Liver (tissue), 9 donors: Measurements from ENCODE around the gene PRKACA. TPM values are rescaled to one million over a fixed set of nuclear protein-coding genes. Genes with fewer than 3 reads are reported as not detected.

Experiments
- DNase-seq: peaks from one replicate; pipeline ENCODE4 v3.0.0-alpha.2; 2017; ENCODE audit warnings: low spot score
- H3K27ac ChIP-seq, 2 donors: one replicate each; pipeline ENCODE4 v1.7.0; 2013; ENCODE audit warnings: inconsistent platforms in 2 of 2, low read length in 2 of 2, control low read depth in 1 of 2, low read depth in 1 of 2, mild to moderate bottlenecking in 1 of 2
- H3K27me3 ChIP-seq, 4 donors: one replicate each; pipeline versions ENCODE4 v1.6.1 to v1.7.0; 2013; ENCODE audit warnings: low read length in 3 of 4, inconsistent platforms in 1 of 4, mild to moderate bottlenecking in 1 of 4, moderate library complexity in 1 of 4; ENCODE audit not compliant: control insufficient read depth in 4 of 4, insufficient read depth in 4 of 4
- H3K36me3 ChIP-seq, 4 donors: one replicate each; pipeline versions ENCODE4 v1.6.1 to v1.7.0; 2013; ENCODE audit warnings: low read length in 3 of 4, mild to moderate bottlenecking in 3 of 4, low read depth in 1 of 4, moderate library complexity in 1 of 4; ENCODE audit not compliant: control insufficient read depth in 4 of 4, insufficient read depth in 3 of 4
- H3K4me1 ChIP-seq, 4 donors: one replicate each; pipeline versions ENCODE4 v1.6.1 to v1.7.0; 2013; ENCODE audit warnings: low read length in 3 of 4, mild to moderate bottlenecking in 3 of 4, moderate library complexity in 1 of 4; ENCODE audit not compliant: control insufficient read depth in 4 of 4, insufficient read depth in 4 of 4
- H3K4me3 ChIP-seq, 3 donors: one replicate each; pipeline versions ENCODE4 v1.6.1 to v1.7.0; 2013; ENCODE audit warnings: low read length in 3 of 3, control low read depth in 1 of 3, low read depth in 1 of 3, mild to moderate bottlenecking in 1 of 3
- H3K9ac ChIP-seq, 2 donors: one replicate each; pipeline ENCODE4 v1.7.0; 2013; ENCODE audit warnings: low read length in 2 of 2, mild to moderate bottlenecking in 2 of 2, moderate library complexity in 2 of 2, control low read depth in 1 of 2, low read depth in 1 of 2
- H3K9me3 ChIP-seq, 4 donors: one replicate each; pipeline versions ENCODE4 v1.6.1 to v1.7.0; 2013; ENCODE audit warnings: low read length in 3 of 4; ENCODE audit not compliant: control insufficient read depth in 4 of 4
- ATF3 ChIP-seq: IDR thresholded peaks from 2 replicates; pipeline ENCODE4 v1.6.1; 2016; ENCODE audit warnings: antibody characterized with exemption
- EGR1 ChIP-seq, 2 donors: IDR thresholded peaks; 2 replicates each; pipeline ENCODE4 v1.6.1; 2016 to 2018; ENCODE audit warnings: antibody characterized with exemption in 2 of 2, low read depth in 2 of 2
- FOXA1 ChIP-seq: IDR thresholded peaks from 2 replicates; pipeline ENCODE4 v1.6.1; 2016; ENCODE audit warnings: antibody characterized with exemption
- FOXA2 ChIP-seq: IDR thresholded peaks from 2 replicates; pipeline ENCODE4 v1.6.1; 2016; ENCODE audit warnings: antibody characterized with exemption
- GABPA ChIP-seq, 2 donors: IDR thresholded peaks in 1 of 2; conservative IDR thresholded peaks in 1 of 2; 2 replicates each; pipeline ENCODE4 v1.6.1; 2016; ENCODE audit warnings: antibody characterized with exemption in 2 of 2, mild to moderate bottlenecking in 1 of 2, moderate library complexity in 1 of 2
- HNF4A ChIP-seq, 2 donors: conservative IDR thresholded peaks; 2 replicates each; pipeline ENCODE4 v1.6.1; 2016; ENCODE audit warnings: antibody characterized with exemption in 2 of 2, mild to moderate bottlenecking in 2 of 2
- HNF4G ChIP-seq: IDR thresholded peaks from 2 replicates; pipeline ENCODE4 v1.6.1; 2016; ENCODE audit warnings: antibody characterized with exemption
- JUND ChIP-seq, 2 donors: IDR thresholded peaks; 2 replicates each; pipeline ENCODE4 v1.6.1; 2016; ENCODE audit warnings: antibody characterized with exemption in 2 of 2
- MAX ChIP-seq: IDR thresholded peaks from 2 replicates; pipeline ENCODE4 v1.6.1; 2016; ENCODE audit warnings: antibody characterized with exemption
- NR2F2 ChIP-seq: IDR thresholded peaks from 2 replicates; pipeline ENCODE4 v1.6.1; 2016; ENCODE audit warnings: antibody characterized with exemption
- RAD21 ChIP-seq, 2 donors: IDR thresholded peaks; 2 replicates each; pipeline ENCODE4 v1.6.1; 2016; ENCODE audit warnings: antibody characterized with exemption in 2 of 2, mild to moderate bottlenecking in 2 of 2
- RXRA ChIP-seq, 2 donors: IDR thresholded peaks; 2 replicates each; pipeline ENCODE4 v1.6.1; 2017 to 2018; ENCODE audit warnings: antibody characterized with exemption in 2 of 2, mild to moderate bottlenecking in 1 of 2
- SP1 ChIP-seq: IDR thresholded peaks from 2 replicates; pipeline ENCODE4 v1.6.1; 2018; ENCODE audit warnings: antibody characterized with exemption, mild to moderate bottlenecking
- TAF1 ChIP-seq: conservative IDR thresholded peaks from 2 replicates; pipeline ENCODE4 v1.6.1; 2016; ENCODE audit warnings: antibody characterized with exemption, mild to moderate bottlenecking
- YY1 ChIP-seq: IDR thresholded peaks from 2 replicates; pipeline ENCODE4 v1.6.1; 2016; ENCODE audit warnings: antibody characterized with exemption, mild to moderate bottlenecking
- ZBTB33 ChIP-seq: IDR thresholded peaks from 2 replicates; pipeline ENCODE4 v1.6.1; 2016; ENCODE audit warnings: antibody characterized with exemption
- WGBS: extraction: QIAGEN DNeasy Blood & Tissue Kit; methylation state at CpG from one replicate; pipeline ENCODE4 v1.1.7; 2013; 5-methylcytosine and 5-hydroxymethylcytosine counted together
- polyA plus RNA-seq, 2 donors: library from polyadenylated mRNA; stranded (reverse) in 1 of 2; unstranded in 1 of 2; fragments of 200-250 nt in 1 of 2; fragments of >200 nt in 1 of 2; fragmentation: Nextera tagmentation in 1 of 2; extraction: Ambion mirVana in 1 of 2; gene quantifications; one replicate each; pipeline versions ENCODE4 v1.2.1 to v1.2.3, GENCODE V29; 2013 to 2015
- total RNA-seq, 2 donors: library from RNA; depleted of rRNA; stranded (reverse); fragments of >200 nt; gene quantifications; one replicate each; pipeline ENCODE4 v1.2.3, GENCODE V29; 2014
- TF ChIP-seq, protein P1 (sequence below): IDR thresholded peaks from 2 replicates; pipeline ENCODE4 v1.6.1; 2016; ENCODE audit warnings: antibody characterized with exemption, mild to moderate bottlenecking
- TF ChIP-seq, protein P2 (sequence below): fragments of 150-350 bp; IDR thresholded peaks from 2 replicates; pipeline ENCODE4 v1.5.1; 2017; ENCODE audit warnings: improper control_type of control experiment, low read depth, low read length; ENCODE audit not compliant: missing input control
- donor health status: healthy.
- donor health status: healthy.
- donor health status: healthy.
- donor health status: healthy.
- donor health status: healthy.

Gene PRKACA
- total and polyA plus RNA-seq, 4 donors, result 15.5 to 72.4 (median 40.2) TPM

DNA sequence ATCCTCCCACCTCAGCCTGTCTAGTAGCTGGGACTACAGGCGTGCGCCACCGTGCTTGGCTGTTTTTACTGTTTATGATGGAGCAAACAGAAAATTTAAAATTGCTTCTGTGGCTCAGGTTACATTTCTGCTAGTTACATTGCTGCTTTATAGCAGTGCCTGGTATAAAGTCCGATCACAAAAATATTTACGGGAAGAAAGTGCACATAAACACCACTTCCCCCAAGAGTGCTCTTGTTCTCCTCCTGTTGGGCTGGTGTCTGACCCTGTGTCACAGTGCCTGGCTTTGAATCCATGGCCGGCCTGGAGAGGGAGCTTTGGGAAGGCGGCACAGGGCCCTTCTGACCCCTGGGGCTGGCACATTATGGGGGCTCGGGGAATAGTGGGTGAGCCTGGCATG is 11.9 kb downstream of the PRKACA start:
- peaks cover 0 to 6% (median 1%) of the 10 kb centered on the region in 4 donors for H3K4me1 ChIP-seq
- H3K36me3 ChIP-seq, result peaks cover 13 to 36% (median 23%) of the 10 kb centered on the region in 4 donors
- TF ChIP-seq SP1, result no peak
- no peak for TF ChIP-seq FOXA2
- no peak for TF ChIP-seq MAX
- no peak for TF ChIP-seq RXRA (IDR thresholded peaks at IDR 0.05)
- no peak for TF ChIP-seq GABPA (IDR thresholded peaks at IDR 0.05 in 1 of 2, conservative IDR thresholded peaks at IDR 0.05 in 1 of 2)
- TF ChIP-seq RAD21 (IDR thresholded peaks at IDR 0.05), result no peak
- no peak for TF ChIP-seq EGR1 (IDR thresholded peaks at IDR 0.05; ENCODE audit: low read depth in 2 of 2)
- no peak for TF ChIP-seq JUND (IDR thresholded peaks at IDR 0.05)
- no peak for TF ChIP-seq HNF4G
- TF ChIP-seq ATF3, result no peak
- TF ChIP-seq FOXA1, result no peak
- TF ChIP-seq, protein P1, sequence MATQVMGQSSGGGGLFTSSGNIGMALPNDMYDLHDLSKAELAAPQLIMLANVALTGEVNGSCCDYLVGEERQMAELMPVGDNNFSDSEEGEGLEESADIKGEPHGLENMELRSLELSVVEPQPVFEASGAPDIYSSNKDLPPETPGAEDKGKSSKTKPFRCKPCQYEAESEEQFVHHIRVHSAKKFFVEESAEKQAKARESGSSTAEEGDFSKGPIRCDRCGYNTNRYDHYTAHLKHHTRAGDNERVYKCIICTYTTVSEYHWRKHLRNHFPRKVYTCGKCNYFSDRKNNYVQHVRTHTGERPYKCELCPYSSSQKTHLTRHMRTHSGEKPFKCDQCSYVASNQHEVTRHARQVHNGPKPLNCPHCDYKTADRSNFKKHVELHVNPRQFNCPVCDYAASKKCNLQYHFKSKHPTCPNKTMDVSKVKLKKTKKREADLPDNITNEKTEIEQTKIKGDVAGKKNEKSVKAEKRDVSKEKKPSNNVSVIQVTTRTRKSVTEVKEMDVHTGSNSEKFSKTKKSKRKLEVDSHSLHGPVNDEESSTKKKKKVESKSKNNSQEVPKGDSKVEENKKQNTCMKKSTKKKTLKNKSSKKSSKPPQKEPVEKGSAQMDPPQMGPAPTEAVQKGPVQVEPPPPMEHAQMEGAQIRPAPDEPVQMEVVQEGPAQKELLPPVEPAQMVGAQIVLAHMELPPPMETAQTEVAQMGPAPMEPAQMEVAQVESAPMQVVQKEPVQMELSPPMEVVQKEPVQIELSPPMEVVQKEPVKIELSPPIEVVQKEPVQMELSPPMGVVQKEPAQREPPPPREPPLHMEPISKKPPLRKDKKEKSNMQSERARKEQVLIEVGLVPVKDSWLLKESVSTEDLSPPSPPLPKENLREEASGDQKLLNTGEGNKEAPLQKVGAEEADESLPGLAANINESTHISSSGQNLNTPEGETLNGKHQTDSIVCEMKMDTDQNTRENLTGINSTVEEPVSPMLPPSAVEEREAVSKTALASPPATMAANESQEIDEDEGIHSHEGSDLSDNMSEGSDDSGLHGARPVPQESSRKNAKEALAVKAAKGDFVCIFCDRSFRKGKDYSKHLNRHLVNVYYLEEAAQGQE, result no peak
- TF ChIP-seq NR2F2, result no peak
- no peak for TF ChIP-seq HNF4A (conservative IDR thresholded peaks at IDR 0.05)
- TF ChIP-seq ZBTB33, result no peak
- TF ChIP-seq TAF1, result no peak
- TF ChIP-seq, protein P2, sequence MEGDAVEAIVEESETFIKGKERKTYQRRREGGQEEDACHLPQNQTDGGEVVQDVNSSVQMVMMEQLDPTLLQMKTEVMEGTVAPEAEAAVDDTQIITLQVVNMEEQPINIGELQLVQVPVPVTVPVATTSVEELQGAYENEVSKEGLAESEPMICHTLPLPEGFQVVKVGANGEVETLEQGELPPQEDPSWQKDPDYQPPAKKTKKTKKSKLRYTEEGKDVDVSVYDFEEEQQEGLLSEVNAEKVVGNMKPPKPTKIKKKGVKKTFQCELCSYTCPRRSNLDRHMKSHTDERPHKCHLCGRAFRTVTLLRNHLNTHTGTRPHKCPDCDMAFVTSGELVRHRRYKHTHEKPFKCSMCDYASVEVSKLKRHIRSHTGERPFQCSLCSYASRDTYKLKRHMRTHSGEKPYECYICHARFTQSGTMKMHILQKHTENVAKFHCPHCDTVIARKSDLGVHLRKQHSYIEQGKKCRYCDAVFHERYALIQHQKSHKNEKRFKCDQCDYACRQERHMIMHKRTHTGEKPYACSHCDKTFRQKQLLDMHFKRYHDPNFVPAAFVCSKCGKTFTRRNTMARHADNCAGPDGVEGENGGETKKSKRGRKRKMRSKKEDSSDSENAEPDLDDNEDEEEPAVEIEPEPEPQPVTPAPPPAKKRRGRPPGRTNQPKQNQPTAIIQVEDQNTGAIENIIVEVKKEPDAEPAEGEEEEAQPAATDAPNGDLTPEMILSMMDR, result no peak
- TF ChIP-seq YY1, result no peak
- H3K4me3 ChIP-seq, result no peak overlapping the region
- no peak overlapping the region for H3K9ac ChIP-seq
- DNase-seq, result no peak
- WGBS, result 83% methylated on average over 8 of the region's 8 CpGs
- H3K27me3 ChIP-seq, result no peaks in the 10 kb centered on the region
- H3K9me3 ChIP-seq, result no peaks in the 10 kb centered on the region
- H3K27ac ChIP-seq, result no peak overlapping the region
